ENCODE results near the gene TOM1L1.

- TF ChIP-seq CTCF (IDR thresholded peaks at IDR 0.05) (no peak), POLR2AphosphoS5 (IDR thresholded peaks at IDR 0.05) (peak; percentile 66), POLR2A (IDR thresholded peaks at IDR 0.05) (no peak)
Measured at GRCh38 chr17:54982399-54982798, 81.7 kb downstream of the TOM1L1 start.

All from gastroesophageal sphincter (tissue), 3 donors.